Measurements from ENCODE around the gene TPRG1.

GRCh38 chr3:189372243-189372642 is 200.5 kb downstream of the TPRG1 start:
- TF ChIP-seq CTCF (IDR thresholded peaks at IDR 0.05) (no peak), POLR2A (IDR thresholded peaks at IDR 0.05; ENCODE audit: low read depth) (no peak), EP300 (IDR thresholded peaks at IDR 0.05) (no peak), POLR2AphosphoS5 (IDR thresholded peaks at IDR 0.05) (no peak)
